Tibial nerve (tissue), 4 donors: ENCODE data around the gene KRTAP12-4.

ENCODE experiments used
- CTCF ChIP-seq, 5 experiments: fragments of 200-600 bp in 3 of 5; fragments of 450-650 bp in 2 of 5; sonication (generic) in 3 of 5; IDR thresholded peaks; one replicate each; pipeline ENCODE4 v1.5.1; 2016 to 2019; ENCODE audit warnings: antibody characterized with exemption in 5 of 5, mild to moderate bottlenecking in 3 of 5, moderate library complexity in 2 of 5
- EP300 ChIP-seq, 2 donors: sonication (generic); formaldehyde crosslinking; IDR thresholded peaks; one replicate each; pipeline ENCODE4 v1.6.1; 2017; ENCODE audit warnings: antibody characterized with exemption in 2 of 2, mild to moderate bottlenecking in 1 of 2
- POLR2A ChIP-seq, 2 donors: fragments of 450-650 bp; IDR thresholded peaks; one replicate each; pipeline ENCODE4 v1.6.1; 2017; ENCODE audit warnings: antibody characterized with exemption in 2 of 2, mild to moderate bottlenecking in 2 of 2, moderate library complexity in 2 of 2

DNA sequence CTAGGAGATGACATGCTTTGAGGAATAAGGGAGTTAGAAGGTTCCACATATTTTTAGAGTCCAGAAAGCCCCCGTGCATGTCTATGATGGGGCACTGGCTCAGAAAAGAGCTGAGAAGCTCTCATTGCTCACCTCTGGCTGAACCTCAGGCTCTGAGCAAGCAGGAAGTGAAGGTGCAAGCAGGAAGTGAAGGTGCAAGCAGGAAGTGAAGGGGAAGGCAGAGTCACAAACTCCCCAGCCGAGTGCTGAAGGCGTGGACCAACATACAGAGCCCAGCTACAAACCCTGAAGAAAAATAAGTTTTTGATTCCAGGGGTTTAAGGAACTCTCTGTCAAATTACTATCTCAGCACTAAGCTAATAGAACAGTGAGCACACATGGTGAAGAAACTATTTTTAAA is 35.5 kb downstream of the KRTAP12-4 start:
- TF ChIP-seq CTCF (IDR thresholded peaks at IDR 0.05) (no peak), POLR2A (IDR thresholded peaks at IDR 0.05) (no peak), EP300 (IDR thresholded peaks at IDR 0.05) (no peak)
